Breast epithelium (tissue), 3 donors: ENCODE data around the gene NHLRC1.

Source experiments
- CTCF ChIP-seq, 3 donors: fragments of 450-650 bp; IDR thresholded peaks; one replicate each; pipeline ENCODE4 v1.5.1; 2016 to 2017; ENCODE audit warnings: antibody characterized with exemption in 3 of 3, mild to moderate bottlenecking in 3 of 3, moderate library complexity in 3 of 3
- POLR2A ChIP-seq: fragments of 450-650 bp; IDR thresholded peaks from one replicate; pipeline ENCODE4 v1.6.1; 2016; ENCODE audit warnings: antibody characterized with exemption, mild to moderate bottlenecking, moderate library complexity

GRCh38 chr6:18155150-18155863 is 32.8 kb upstream of the NHLRC1 start, which contains the start of gene KDM1B:
- TF ChIP-seq CTCF (IDR thresholded peaks at IDR 0.05) (no peak), POLR2A (no peak)
